Keratinocyte (primary cell): Measurements from ENCODE around the gene MTERF2. TPM values are rescaled to one million over a fixed set of nuclear protein-coding genes. Genes with fewer than 3 reads are reported as not detected.
A peak's percentile ranks its signal among the peaks of the same experiment; 100 is the strongest.

Experiments
- DNase-seq: peaks from one replicate; pipeline ENCODE4 v3.0.0-alpha.2; 2011; ENCODE audit warnings: low read depth, missing footprints, low spot score
- FAIRE-seq: peaks from 2 replicates; lab custom pipeline; 2011; peaks lifted over from hg19 to GRCh38; lab: Jason Lieb, UNC
- H2AFZ ChIP-seq: 2 replicates; pipeline ENCODE4 v1.6.0; 2012; ENCODE audit warnings: low read length, control low read depth, inconsistent platforms; ENCODE audit not compliant: control insufficient read depth
- H3K27ac ChIP-seq: 2 replicates; pipeline ENCODE4 v1.5.1; 2011; ENCODE audit warnings: low read length; ENCODE audit not compliant: control insufficient read depth, insufficient read depth
- H3K27me3 ChIP-seq: 3 replicates; pipeline ENCODE4 v1.6.0; 2011; ENCODE audit warnings: low read length; ENCODE audit not compliant: control insufficient read depth, insufficient read depth; ENCODE audit errors: extremely low read depth
- H3K36me3 ChIP-seq, 2 experiments: 2 replicates in 1 of 2; 3 replicates in 1 of 2; pipeline ENCODE4 v1.5.1; 2011; ENCODE audit warnings: low read length in 2 of 2, mild to moderate bottlenecking in 1 of 2; ENCODE audit not compliant: control insufficient read depth in 2 of 2, insufficient read depth in 2 of 2; ENCODE audit errors: extremely low read depth in 1 of 2
- H3K4me1 ChIP-seq: 3 replicates; pipeline ENCODE4 v1.5.1; 2011; ENCODE audit warnings: low read length; ENCODE audit not compliant: control insufficient read depth, insufficient read depth; ENCODE audit errors: extremely low read depth
- H3K4me2 ChIP-seq: 3 replicates; pipeline ENCODE4 v1.6.0; 2011; ENCODE audit warnings: low read depth, low read length; ENCODE audit not compliant: control insufficient read depth, insufficient read depth; ENCODE audit errors: extremely low read depth
- H3K4me3 ChIP-seq, 3 experiments: fragments of 200-600 bp in 1 of 3; sonication (generic) in 1 of 3; 2 replicates in 2 of 3; 3 replicates in 1 of 3; pipeline ENCODE4 v1.5.1; 2011 to 2016; ENCODE audit warnings: low read length in 3 of 3, mild to moderate bottlenecking in 3 of 3, control low read depth in 2 of 3, inconsistent platforms in 1 of 3, low read depth in 1 of 3, mixed read lengths in 1 of 3, mixed run types in 1 of 3, moderate library complexity in 1 of 3; ENCODE audit not compliant: control insufficient read depth in 2 of 3, insufficient read depth in 2 of 3; ENCODE audit errors: extremely low read depth in 1 of 3
- H3K79me2 ChIP-seq: 2 replicates; pipeline ENCODE4 v1.6.0; 2012; ENCODE audit warnings: low read length; ENCODE audit not compliant: control insufficient read depth, insufficient read depth
- H3K9ac ChIP-seq: 3 replicates; pipeline ENCODE4 v1.6.0; 2011; ENCODE audit warnings: low read length; ENCODE audit not compliant: control insufficient read depth, insufficient read depth; ENCODE audit errors: extremely low read depth
- H3K9me1 ChIP-seq: 3 replicates; pipeline ENCODE4 v1.6.0; 2011; ENCODE audit warnings: low read length; ENCODE audit not compliant: control insufficient read depth, insufficient read depth; ENCODE audit errors: extremely low read depth
- H3K9me3 ChIP-seq: 2 replicates; pipeline ENCODE4 v1.5.1; 2012; ENCODE audit warnings: low read depth, low read length; ENCODE audit not compliant: control insufficient read depth
- H4K20me1 ChIP-seq: 3 replicates; pipeline ENCODE4 v1.6.0; 2011; ENCODE audit warnings: low read length; ENCODE audit not compliant: control insufficient read depth, insufficient read depth; ENCODE audit errors: extremely low read depth
- EZH2 ChIP-seq: IDR thresholded peaks from one replicate; pipeline ENCODE4 v1.6.1; 2012; ENCODE audit warnings: inconsistent platforms, mild to moderate bottlenecking, low read length, moderate library complexity
- dilution Hi-C: fragments of 300-500 bp; cut with MboI; formaldehyde crosslinking; loops from one replicate; pipeline ENCODE4 v1.7.0; 2020; ENCODE audit warnings: low sequenced_read_pairs; ENCODE audit not compliant: extremely low pct_ligation_motif_present
- polyA minus RNA-seq, 3 experiments: library from RNA; depleted of rRNA, polyadenylated mRNA; stranded (reverse); fragments of >200 nt; gene quantifications; 1 replicate in 1 of 3; 2 replicates in 1 of 3; 3 replicates in 1 of 3; pipeline ENCODE4 v1.2.3, GENCODE V29; 2011
- polyA plus RNA-seq, 5 experiments: library from polyadenylated mRNA; depleted of rRNA in 3 of 5; stranded (reverse) in 3 of 5; stranded (forward) in 1 of 5; unstranded in 1 of 5; fragments of >200 nt; gene quantifications; 1 replicate in 1 of 5; 2 replicates in 3 of 5; 3 replicates in 1 of 5; pipeline versions ENCODE4 v1.2.1 to v1.2.3, GENCODE V29; 2011 to 2012; ENCODE audit warnings: missing spikeins in 2 of 5, low read depth in 1 of 5, low replicate concordance in 1 of 5
- TF ChIP-seq, protein P1 (sequence below), 3 experiments: IDR thresholded peaks in 1 of 3; conservative IDR thresholded peaks in 1 of 3; optimal IDR thresholded peaks in 1 of 3; 2 replicates in 2 of 3; 3 replicates in 1 of 3; pipeline versions ENCODE3 to v1.5.1; 2011; ENCODE audit warnings: low read length in 3 of 3, mild to moderate bottlenecking in 3 of 3, moderate library complexity in 2 of 3, control low read depth in 1 of 3, inconsistent platforms in 1 of 3; ENCODE audit not compliant: insufficient read depth in 2 of 3; ENCODE audit errors: extremely low read depth in 1 of 3

Gene MTERF2, protein sequence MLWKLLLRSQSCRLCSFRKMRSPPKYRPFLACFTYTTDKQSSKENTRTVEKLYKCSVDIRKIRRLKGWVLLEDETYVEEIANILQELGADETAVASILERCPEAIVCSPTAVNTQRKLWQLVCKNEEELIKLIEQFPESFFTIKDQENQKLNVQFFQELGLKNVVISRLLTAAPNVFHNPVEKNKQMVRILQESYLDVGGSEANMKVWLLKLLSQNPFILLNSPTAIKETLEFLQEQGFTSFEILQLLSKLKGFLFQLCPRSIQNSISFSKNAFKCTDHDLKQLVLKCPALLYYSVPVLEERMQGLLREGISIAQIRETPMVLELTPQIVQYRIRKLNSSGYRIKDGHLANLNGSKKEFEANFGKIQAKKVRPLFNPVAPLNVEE
- polyA plus RNA-seq (5.0 to 9.6 TPM (median 7.1 TPM) in 3 replicates), polyA minus RNA-seq (1.5 to 4.1 TPM in 2 of 3 replicates, not detected in the other)
- 6.1 TPM for polyA plus RNA-seq (2011; ENCODE audit: low read depth)
- polyA plus RNA-seq (2011; cell fraction: cytosol; rRNA removed), result 2.8 and 6.0 TPM in 2 replicates
- 17.4 and 19.5 TPM in 2 replicates for polyA plus RNA-seq (2011; cell fraction: nucleus; rRNA removed)
- polyA plus RNA-seq (2012; ENCODE audit: low replicate concordance), result 5.4 and 6.7 TPM in 2 replicates
- not detected for polyA minus RNA-seq (2011; cell fraction: cytosol; rRNA and poly(A)+ RNA removed)
- 2.1 and 3.5 TPM in 2 replicates for polyA minus RNA-seq (2011; cell fraction: nucleus; rRNA and poly(A)+ RNA removed)

DNA sequence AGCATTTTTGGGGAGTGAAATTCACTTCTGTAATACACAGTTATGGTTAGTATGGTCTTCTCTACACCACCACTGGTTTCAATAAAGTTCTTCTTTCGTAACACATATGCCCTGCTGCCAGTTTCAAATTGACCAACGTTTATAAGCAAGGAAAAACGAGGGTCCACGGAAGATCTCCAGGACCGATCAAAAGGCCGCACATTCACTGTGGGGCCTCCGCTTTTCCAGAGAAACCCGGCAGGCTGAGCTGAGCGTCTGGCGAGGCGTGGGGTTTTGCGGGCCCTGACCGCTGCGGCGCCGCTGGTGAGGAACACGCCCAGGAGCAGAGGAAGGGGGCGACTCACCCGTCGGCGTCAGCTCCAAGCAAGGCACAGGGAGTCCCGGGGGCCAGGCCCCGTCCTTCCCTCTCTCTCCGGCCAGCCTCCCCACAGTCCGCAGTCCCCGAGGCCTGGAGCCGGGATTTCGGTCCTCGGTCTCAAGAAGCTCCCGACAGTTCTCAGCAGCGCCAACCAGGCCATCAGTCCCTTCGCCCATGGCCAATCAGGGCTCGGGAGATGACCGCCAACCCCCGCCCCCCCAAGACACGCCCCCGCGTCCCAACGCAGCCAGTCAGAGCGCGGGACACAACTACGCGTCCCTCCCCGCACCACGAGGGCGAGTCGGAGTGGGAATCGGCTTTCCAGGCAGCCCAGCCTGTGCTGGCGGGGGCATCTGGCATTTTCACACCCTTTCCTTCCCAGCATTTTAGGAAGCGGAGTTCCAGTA, at the start of gene MTERF2:
Gene MTERF2, minus strand, starts transcription at position 522 of the 765 bp plus-strand sequence. CDS start 8,432 bp downstream, outside the sequence.
- Histone ChIP-seq H3K4me2 (peak within 1 kb of the TSS; percentile 96), H3K9ac (peak within 1 kb of the TSS; percentile 86), H3K4me1 (peaks cover 11% of the 10 kb centered on the region), H3K27me3 (no peaks in the 10 kb centered on the region), H3K4me3 (peak within 1 kb of the TSS; percentile 72 to 91 (median 88)), H3K9me3 (no peaks in the 10 kb centered on the region), H2AFZ (peak within 1 kb of the TSS; percentile 90), H4K20me1 (no peaks in the 10 kb centered on the region), H3K79me2 (peaks cover 1% of the 10 kb centered on the region), H3K36me3 (peaks cover 0 to 5% of the 10 kb centered on the region in 2 experiments), H3K27ac (peak within 1 kb of the TSS; percentile 76), H3K9me1 (no peaks in the 10 kb centered on the region)
- FAIRE-seq (no peak), DNase-seq (peak; percentile 61)
- no peak for TF ChIP-seq EZH2
- TF ChIP-seq, protein P1, sequence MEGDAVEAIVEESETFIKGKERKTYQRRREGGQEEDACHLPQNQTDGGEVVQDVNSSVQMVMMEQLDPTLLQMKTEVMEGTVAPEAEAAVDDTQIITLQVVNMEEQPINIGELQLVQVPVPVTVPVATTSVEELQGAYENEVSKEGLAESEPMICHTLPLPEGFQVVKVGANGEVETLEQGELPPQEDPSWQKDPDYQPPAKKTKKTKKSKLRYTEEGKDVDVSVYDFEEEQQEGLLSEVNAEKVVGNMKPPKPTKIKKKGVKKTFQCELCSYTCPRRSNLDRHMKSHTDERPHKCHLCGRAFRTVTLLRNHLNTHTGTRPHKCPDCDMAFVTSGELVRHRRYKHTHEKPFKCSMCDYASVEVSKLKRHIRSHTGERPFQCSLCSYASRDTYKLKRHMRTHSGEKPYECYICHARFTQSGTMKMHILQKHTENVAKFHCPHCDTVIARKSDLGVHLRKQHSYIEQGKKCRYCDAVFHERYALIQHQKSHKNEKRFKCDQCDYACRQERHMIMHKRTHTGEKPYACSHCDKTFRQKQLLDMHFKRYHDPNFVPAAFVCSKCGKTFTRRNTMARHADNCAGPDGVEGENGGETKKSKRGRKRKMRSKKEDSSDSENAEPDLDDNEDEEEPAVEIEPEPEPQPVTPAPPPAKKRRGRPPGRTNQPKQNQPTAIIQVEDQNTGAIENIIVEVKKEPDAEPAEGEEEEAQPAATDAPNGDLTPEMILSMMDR (optimal IDR thresholded peaks at IDR 0.05 in 1 of 3, IDR thresholded peaks at IDR 0.05 in 1 of 3, conservative IDR thresholded peaks at IDR 0.05 in 1 of 3; ENCODE audit: extremely low read depth in 1 of 3, insufficient read depth in 2 of 3, low read length in 3 of 3), result no peak
- dilution Hi-C loops, result no loop called here

DNA sequence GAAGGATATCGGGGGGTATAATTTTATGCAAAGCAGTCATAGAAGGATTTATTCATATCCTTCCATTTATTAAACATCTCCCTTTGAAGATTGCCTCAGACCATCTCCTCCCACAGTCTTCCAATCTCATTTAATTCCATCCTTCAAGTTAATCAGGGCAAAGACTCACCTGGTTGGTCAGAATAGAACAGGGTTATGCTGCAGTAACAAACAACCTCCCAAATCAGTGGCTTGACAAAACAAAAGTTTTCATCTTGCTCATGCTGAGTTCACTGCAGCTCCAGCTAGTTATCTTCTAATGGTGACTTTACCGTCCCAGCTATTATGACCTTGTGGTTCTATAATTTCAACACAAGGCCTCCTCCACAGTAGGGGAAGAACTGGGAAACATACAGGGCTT, 48.8 kb upstream of the MTERF2 start:
- DNase-seq (no peak), FAIRE-seq (no peak)
- no peaks in the 10 kb centered on the region for H4K20me1 ChIP-seq
- no peak overlapping the region for H3K9ac ChIP-seq
- no peaks in the 10 kb centered on the region for H3K4me1 ChIP-seq
- dilution Hi-C loops, result no loop called here
- TF ChIP-seq EZH2, result no peak
- TF ChIP-seq, protein P1 (optimal IDR thresholded peaks at IDR 0.05 in 1 of 3, IDR thresholded peaks at IDR 0.05 in 1 of 3, conservative IDR thresholded peaks at IDR 0.05 in 1 of 3; ENCODE audit: extremely low read depth in 1 of 3, insufficient read depth in 2 of 3, low read length in 3 of 3), result no peak
- H2AFZ ChIP-seq, result no peak overlapping the region
- H3K27me3 ChIP-seq, result no peaks in the 10 kb centered on the region
- no peaks in the 10 kb centered on the region for H3K9me3 ChIP-seq
- H3K36me3 ChIP-seq, result no peaks in the 10 kb centered on the region
- H3K4me3 ChIP-seq, result no peak overlapping the region
- H3K4me2 ChIP-seq, result no peak overlapping the region
- H3K79me2 ChIP-seq, result no peaks in the 10 kb centered on the region
- H3K9me1 ChIP-seq, result no peaks in the 10 kb centered on the region
- no peak overlapping the region for H3K27ac ChIP-seq
